CD14-positive monocyte (primary cell): ENCODE results near the gene TSSK2. TPM values are rescaled to one million over a fixed set of nuclear protein-coding genes. Genes with fewer than 3 reads are reported as not detected.

ENCODE experiments used
- DNase-seq, 3 donors: peaks; one replicate each; pipeline ENCODE4 v3.0.0-alpha.2; 2011 to 2022
- H2AFZ ChIP-seq: 2 replicates; pipeline ENCODE4 v1.6.0; 2012; ENCODE audit warnings: mild to moderate bottlenecking, low read depth, low read length, inconsistent platforms; ENCODE audit not compliant: insufficient read depth, poor library complexity, severe bottlenecking
- H3K27ac ChIP-seq, 2 donors: 1 replicate in 1 of 2; 2 replicates in 1 of 2; pipeline ENCODE4 v1.5.1; 2012 to 2013; ENCODE audit warnings: low read length in 2 of 2, control low read depth in 1 of 2, inconsistent platforms in 1 of 2, low read depth in 1 of 2, mild to moderate bottlenecking in 1 of 2
- H3K27me3 ChIP-seq, 2 donors: one replicate each; pipeline versions ENCODE4 v1.6.0 to v1.6.1; 2011 to 2013; ENCODE audit warnings: low read length in 2 of 2; ENCODE audit not compliant: control insufficient read depth in 2 of 2, insufficient read depth in 2 of 2
- H3K36me3 ChIP-seq, 2 donors: replicated peaks in 1 of 2; 1 replicate in 1 of 2; 2 replicates in 1 of 2; pipeline versions ENCODE4 v1.5.1 to v1.6.1; 2012 to 2013; ENCODE audit warnings: low read length in 2 of 2, control low read depth in 1 of 2, inconsistent platforms in 1 of 2, mild to moderate bottlenecking in 1 of 2; ENCODE audit not compliant: insufficient read depth in 2 of 2, control insufficient read depth in 1 of 2
- H3K4me1 ChIP-seq, 2 donors: 1 replicate in 1 of 2; 2 replicates in 1 of 2; pipeline versions ENCODE4 v1.5.1 to v1.6.1; 2012 to 2013; ENCODE audit warnings: low read length in 2 of 2, control low read depth in 1 of 2, inconsistent platforms in 1 of 2, mild to moderate bottlenecking in 1 of 2, moderate library complexity in 1 of 2; ENCODE audit not compliant: insufficient read depth in 2 of 2, control insufficient read depth in 1 of 2
- H3K4me2 ChIP-seq: replicated peaks from 2 replicates; pipeline ENCODE3; 2012; ENCODE audit warnings: low read length, moderate library complexity, mild to moderate bottlenecking; ENCODE audit not compliant: poor library complexity, severe bottlenecking; ENCODE audit errors: extremely low read depth
- H3K4me3 ChIP-seq, 3 experiments: fragments of 200-600 bp in 1 of 3; sonication (generic) in 1 of 3; replicated peaks in 1 of 3; 1 replicate in 2 of 3; 2 replicates in 1 of 3; pipeline ENCODE4 v1.5.1; 2011 to 2013; ENCODE audit warnings: low read length in 3 of 3, mild to moderate bottlenecking in 3 of 3, control low read depth in 2 of 3, low read depth in 2 of 3, inconsistent platforms in 1 of 3, moderate library complexity in 1 of 3
- H3K79me2 ChIP-seq: 2 replicates; pipeline ENCODE4 v1.6.0; 2012; ENCODE audit warnings: mild to moderate bottlenecking, control low read depth, inconsistent platforms, low read length, moderate library complexity; ENCODE audit not compliant: insufficient read depth
- H3K9ac ChIP-seq: 2 replicates; pipeline ENCODE4 v1.6.0; 2017; ENCODE audit warnings: low read length, mild to moderate bottlenecking; ENCODE audit not compliant: insufficient read depth, poor library complexity, severe bottlenecking
- H3K9me3 ChIP-seq, 2 donors: replicated peaks in 1 of 2; 1 replicate in 1 of 2; 2 replicates in 1 of 2; pipeline versions ENCODE4 v1.5.1 to v1.6.1; 2012 to 2013; ENCODE audit warnings: low read length in 2 of 2, control low read depth in 1 of 2; ENCODE audit not compliant: control insufficient read depth in 1 of 2, insufficient read depth in 1 of 2
- H4K20me1 ChIP-seq: 2 replicates; pipeline ENCODE4 v1.6.0; 2012; ENCODE audit warnings: mild to moderate bottlenecking, low read length, control low read depth, moderate library complexity; ENCODE audit not compliant: insufficient read depth
- H3K27ac Mint-ChIP-seq, 7 donors: one replicate each; pipeline ENCODE4 v1.8.0; 2020; ENCODE audit warnings: mild to moderate bottlenecking in 7 of 7, mixed read lengths in 7 of 7, moderate library complexity in 6 of 7, inconsistent platforms in 2 of 7
- H3K27me3 Mint-ChIP-seq, 3 donors: one replicate each; pipeline ENCODE4 v1.8.0; 2021 to 2022; ENCODE audit warnings: low read depth in 3 of 3, mild to moderate bottlenecking in 3 of 3, mixed read lengths in 3 of 3, moderate library complexity in 3 of 3, inconsistent platforms in 1 of 3
- H3K36me3 Mint-ChIP-seq, 2 donors: one replicate each; pipeline ENCODE4 v1.8.0; 2020; ENCODE audit warnings: mixed read lengths in 2 of 2, inconsistent platforms in 1 of 2, mild to moderate bottlenecking in 1 of 2
- H3K4me1 Mint-ChIP-seq: one replicate; pipeline ENCODE4 v1.8.0; 2020; ENCODE audit warnings: mild to moderate bottlenecking, mixed read lengths
- H3K4me3 Mint-ChIP-seq, 2 donors: one replicate each; pipeline ENCODE4 v1.8.0; 2020; ENCODE audit warnings: mild to moderate bottlenecking in 2 of 2, mixed read lengths in 2 of 2, moderate library complexity in 1 of 2
- H3K9me3 Mint-ChIP-seq, 7 donors: one replicate each; pipeline ENCODE4 v1.8.0; 2020 to 2022; ENCODE audit warnings: mixed read lengths in 7 of 7, mild to moderate bottlenecking in 6 of 7, moderate library complexity in 6 of 7, inconsistent platforms in 2 of 7
- CTCF ChIP-seq: fragments of 200-600 bp; IDR thresholded peaks from one replicate; pipeline ENCODE4 v1.8.0; 2022; ENCODE audit warnings: antibody characterized with exemption, mild to moderate bottlenecking
- WGBS: methylation state at CpG from one replicate; pipeline ENCODE4 v1.1.5; 2013; ENCODE audit warnings: missing lambda C conversion rate; ENCODE audit not compliant: insufficient coverage; 5-methylcytosine and 5-hydroxymethylcytosine counted together
- intact Hi-C, 2 donors: fragments of 100-400 bp; cut with micrococcal nuclease; formaldehyde crosslinking; loops; one replicate each; pipeline versions ENCODE4 v1.15.0 to v1.15.1; 2023
- polyA plus RNA-seq, 3 donors: library from polyadenylated mRNA; depleted of rRNA in 1 of 3; unstranded in 2 of 3; stranded (reverse) in 1 of 3; fragments of 300-500 nt in 2 of 3; fragments of >200 nt in 1 of 3; fragmentation: Illumina TruSeq in 2 of 3; gene quantifications; 1 replicate in 2 of 3; 2 replicates in 1 of 3; pipeline ENCODE4 v1.2.3, GENCODE V29; 2012 to 2021

The TSSK2 gene
- polyA plus RNA-seq, 3 donors: 0.04 TPM; not detected in 2

DNA sequence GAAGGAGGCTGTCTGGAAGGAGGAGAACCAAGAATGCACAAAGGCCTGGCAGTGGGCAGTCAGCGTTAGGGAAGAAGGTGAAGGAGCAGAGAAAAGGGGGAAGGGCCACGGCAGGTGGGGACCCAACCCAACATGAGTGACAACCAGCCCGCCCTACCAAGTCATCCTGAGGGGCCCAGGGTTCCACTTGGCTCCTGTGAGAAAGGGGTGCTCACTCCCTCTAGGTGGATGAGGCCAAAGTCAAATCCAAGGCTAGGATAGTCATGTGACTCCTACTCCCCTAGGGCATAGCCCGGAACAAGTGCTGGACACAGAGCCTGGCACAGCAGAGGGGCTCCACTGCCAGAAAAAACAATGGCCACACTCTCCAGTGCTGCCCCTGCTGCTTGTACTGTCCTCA lies 6.7 kb upstream of the TSSK2 start:
- Histone ChIP-seq H3K79me2 (peaks cover 28% of the 10 kb centered on the region), H3K36me3 (no peaks in the 10 kb centered on the region), H3K27ac (no peak overlapping the region), H3K4me2 (no peak overlapping the region), H3K9me3 (no peaks in the 10 kb centered on the region), H3K27me3 (no peaks in the 10 kb centered on the region), H3K4me3 (no peak overlapping the region), H4K20me1 (peaks cover 21% of the 10 kb centered on the region), H3K9ac (no peak overlapping the region), H2AFZ (no peak overlapping the region), H3K4me1 (peaks cover 27 to 29% of the 10 kb centered on the region in 2 donors)
- H3K27me3 Mint-ChIP-seq: peaks cover 1 to 7% (median 7%) of the 10 kb centered on the region in 3 donors
- TF ChIP-seq CTCF: no peak
- DNase-seq: no peak
- intact Hi-C loops: loop anchor here (5.0 kb wide), 2 partner anchors 37 to 168 kb away; partner anchors contain the start of gene CLTCL1 (in 1 of the 2)
- H3K36me3 Mint-ChIP-seq: peaks cover 0 to 15% of the 10 kb centered on the region in 2 donors
- H3K27ac Mint-ChIP-seq: no peak overlapping the region
- 94% methylated on average over 3 of the region's 4 CpGs for WGBS
- H3K9me3 Mint-ChIP-seq: peaks cover 0 to 3% (median 0%) of the 10 kb centered on the region in 7 donors
- no peak overlapping the region for H3K4me3 Mint-ChIP-seq
- peaks cover 30% of the 10 kb centered on the region for H3K4me1 Mint-ChIP-seq

DNA sequence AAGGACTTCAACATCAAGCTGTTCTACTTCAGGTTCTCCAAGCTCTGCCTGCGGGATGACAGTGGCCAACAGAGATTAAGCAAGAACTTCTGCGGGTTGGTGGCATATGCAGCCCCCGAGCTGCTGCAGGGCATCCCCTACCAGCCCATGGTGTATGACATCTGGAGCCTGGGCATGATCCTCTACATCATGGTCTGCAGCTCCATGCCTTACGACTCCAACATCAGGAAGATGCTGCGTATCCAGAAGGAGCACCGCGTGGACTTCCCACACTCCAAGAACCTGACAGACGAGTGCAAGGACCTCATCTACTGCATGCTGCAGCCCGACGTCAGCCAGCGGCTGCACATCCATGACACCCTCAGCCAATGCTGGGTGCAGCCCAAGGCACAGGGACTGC lies 6.1 kb upstream of the TSSK2 start:
- Histone ChIP-seq H2AFZ (no peak overlapping the region), H3K79me2 (peaks cover 22% of the 10 kb centered on the region), H3K27ac (no peak overlapping the region), H3K9ac (no peak overlapping the region), H3K4me1 (peaks cover 21 to 23% of the 10 kb centered on the region in 2 donors), H3K27me3 (no peaks in the 10 kb centered on the region), H3K9me3 (no peaks in the 10 kb centered on the region), H4K20me1 (peaks cover 15% of the 10 kb centered on the region), H3K4me2 (no peak overlapping the region), H3K36me3 (no peaks in the 10 kb centered on the region), H3K4me3 (no peak overlapping the region)
- peaks cover 0 to 3% (median 0%) of the 10 kb centered on the region in 7 donors for H3K9me3 Mint-ChIP-seq
- WGBS: 97% methylated on average over 10 of the region's 11 CpGs
- intact Hi-C loops: no loop called here
- H3K36me3 Mint-ChIP-seq: peaks cover 0 to 8% of the 10 kb centered on the region in 2 donors
- H3K27me3 Mint-ChIP-seq: peaks cover 1 to 9% (median 7%) of the 10 kb centered on the region in 3 donors
- no peak for TF ChIP-seq CTCF
- no peak for DNase-seq
- no peak overlapping the region for H3K4me3 Mint-ChIP-seq
- peaks cover 23% of the 10 kb centered on the region for H3K4me1 Mint-ChIP-seq
- H3K27ac Mint-ChIP-seq: no peak overlapping the region
